Measurements from ENCODE around the gene TNFAIP8L3. TPM values are rescaled to one million over a fixed set of nuclear protein-coding genes. Genes with fewer than 3 reads are reported as not detected.

Gene TNFAIP8L3
- total and polyA plus RNA-seq, 7 experiments from 2014 or later = not detected

DNA sequence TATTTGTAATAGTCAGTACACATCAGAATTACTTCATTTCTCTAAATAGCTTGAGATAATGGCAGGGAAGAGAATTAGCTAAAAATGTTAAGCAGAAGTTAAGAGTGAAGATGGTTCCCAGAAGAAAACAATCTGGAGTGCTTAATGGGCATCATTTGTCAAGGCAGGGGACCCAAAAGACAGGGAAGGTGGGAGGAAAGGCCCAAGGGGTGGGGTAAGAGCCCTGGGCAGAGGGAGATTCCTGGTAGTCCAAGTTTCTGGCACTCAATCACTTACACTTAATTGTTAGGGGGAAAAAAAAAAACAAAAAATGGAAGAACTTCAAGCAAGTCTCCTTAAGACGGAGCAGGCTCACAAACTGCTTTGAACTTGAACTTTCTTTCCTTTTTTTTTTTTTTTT is 28.9 kb downstream of the TNFAIP8L3 start:
- Mint-ChIP-seq H3K27me3 (peaks cover 14 to 29% (median 21%) of the 10 kb centered on the region in 5 donors), H3K4me1 (peaks cover 0 to 6% (median 2%) of the 10 kb centered on the region in 7 donors), H3K36me3 (no peaks in the 10 kb centered on the region), H3K9me3 (no peaks in the 10 kb centered on the region), H3K4me3 (no peak overlapping the region), H3K27ac (no peak overlapping the region)
- H3K27ac ChIP-seq (ENCODE audit: low read depth, low read length) = no peak overlapping the region
- DNase-seq (no peak), ATAC-seq (no peak)
- no peak overlapping the region for H3K4me3 ChIP-seq (ENCODE audit: low read length)
- ChIA-PET POLR2A (no interaction called here), CTCF (no interaction called here)
- no peaks in the 10 kb centered on the region for H3K27me3 ChIP-seq (ENCODE audit: control insufficient read depth in 2 of 2, insufficient read depth in 2 of 2, low read length in 2 of 2)
- no peaks in the 10 kb centered on the region for H3K4me1 ChIP-seq (ENCODE audit: control insufficient read depth in 2 of 2, insufficient read depth in 2 of 2, low read length in 2 of 2)
- no peaks in the 10 kb centered on the region for H3K36me3 ChIP-seq (ENCODE audit: control insufficient read depth in 2 of 3, insufficient read depth in 3 of 3, low read length in 3 of 3)
- intact Hi-C loops (cut with micrococcal nuclease) = no loop called here
- no peaks in the 10 kb centered on the region for H3K9me3 ChIP-seq (ENCODE audit: control insufficient read depth in 2 of 3, low read length in 3 of 3)

DNA sequence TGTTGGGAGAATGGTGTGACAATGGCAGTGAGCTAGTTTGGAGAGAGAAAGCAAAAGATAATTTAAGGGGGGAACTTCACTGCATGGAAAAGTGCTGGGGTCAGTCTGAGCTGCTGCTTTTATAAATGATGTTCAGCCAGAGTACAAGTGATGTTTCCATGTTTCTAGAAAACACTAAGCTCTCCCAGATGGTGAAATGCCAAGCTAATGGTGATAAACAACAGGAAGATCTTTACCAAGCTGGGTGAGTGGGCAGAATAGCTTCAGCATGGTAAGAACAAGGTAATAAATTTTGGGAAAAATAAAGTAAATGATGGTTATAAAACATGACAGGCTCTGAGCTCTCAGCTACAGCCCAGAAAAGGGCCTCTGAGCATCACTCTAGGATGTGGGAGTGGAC is 29.4 kb downstream of the TNFAIP8L3 start:
- no peak overlapping the region for H3K4me3 Mint-ChIP-seq
- H3K4me1 Mint-ChIP-seq = peaks cover 0 to 3% (median 0%) of the 10 kb centered on the region in 7 donors
- no peaks in the 10 kb centered on the region for H3K27me3 ChIP-seq (ENCODE audit: control insufficient read depth in 2 of 2, insufficient read depth in 2 of 2, low read length in 2 of 2)
- H3K36me3 Mint-ChIP-seq = no peaks in the 10 kb centered on the region
- no peak overlapping the region for H3K27ac ChIP-seq (ENCODE audit: low read depth, low read length)
- H3K4me1 ChIP-seq (ENCODE audit: control insufficient read depth in 2 of 2, insufficient read depth in 2 of 2, low read length in 2 of 2) = no peaks in the 10 kb centered on the region
- H3K36me3 ChIP-seq (ENCODE audit: control insufficient read depth in 2 of 3, insufficient read depth in 3 of 3, low read length in 3 of 3) = no peaks in the 10 kb centered on the region
- ATAC-seq (no peak), DNase-seq (no peak)
- CTCF ChIA-PET = no interaction called here
- H3K9me3 ChIP-seq (ENCODE audit: control insufficient read depth in 2 of 3, low read length in 3 of 3) = no peaks in the 10 kb centered on the region
- POLR2A ChIA-PET = no interaction called here
- peaks cover 14 to 31% (median 24%) of the 10 kb centered on the region in 5 donors for H3K27me3 Mint-ChIP-seq
- H3K4me3 ChIP-seq (ENCODE audit: low read length) = no peak overlapping the region
- H3K9me3 Mint-ChIP-seq = no peaks in the 10 kb centered on the region
- intact Hi-C loops (cut with micrococcal nuclease) = no loop called here
- no peak overlapping the region for H3K27ac Mint-ChIP-seq

DNA sequence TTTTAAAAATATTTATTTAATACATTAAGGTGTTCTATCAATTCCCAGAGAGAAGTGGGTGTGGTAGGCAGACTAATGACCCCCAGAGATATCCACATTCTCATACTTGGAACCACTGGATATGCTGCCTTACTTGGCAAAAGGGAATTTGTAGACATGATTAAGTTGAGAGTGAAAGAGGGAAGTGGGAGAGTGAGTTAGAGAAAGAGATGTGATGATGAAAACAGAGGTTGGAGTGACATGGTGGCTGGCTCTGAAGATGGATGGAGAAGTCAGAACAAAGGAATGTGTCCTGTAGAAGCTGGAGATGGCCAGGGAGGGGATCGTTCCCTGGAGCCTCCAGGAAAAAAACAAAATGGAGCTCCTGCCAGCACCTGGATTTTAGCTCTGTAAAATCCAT is 32.0 kb downstream of the TNFAIP8L3 start:
- POLR2A ChIA-PET = no interaction called here
- Histone ChIP-seq H3K27ac (ENCODE audit: low read depth, low read length) (no peak overlapping the region), H3K27me3 (ENCODE audit: control insufficient read depth in 2 of 2, insufficient read depth in 2 of 2, low read length in 2 of 2) (no peaks in the 10 kb centered on the region), H3K4me1 (ENCODE audit: control insufficient read depth in 2 of 2, insufficient read depth in 2 of 2, low read length in 2 of 2) (no peaks in the 10 kb centered on the region), H3K4me3 (ENCODE audit: low read length) (no peak overlapping the region), H3K36me3 (ENCODE audit: control insufficient read depth in 2 of 3, insufficient read depth in 3 of 3, low read length in 3 of 3) (no peaks in the 10 kb centered on the region), H3K9me3 (ENCODE audit: control insufficient read depth in 2 of 3, low read length in 3 of 3) (no peaks in the 10 kb centered on the region)
- intact Hi-C loops (cut with micrococcal nuclease) = no loop called here
- ATAC-seq (no peak), DNase-seq (no peak)
- Mint-ChIP-seq H3K27me3 (peaks cover 20 to 41% (median 26%) of the 10 kb centered on the region in 5 donors), H3K27ac (no peak overlapping the region), H3K4me3 (no peak overlapping the region), H3K36me3 (no peaks in the 10 kb centered on the region), H3K9me3 (no peaks in the 10 kb centered on the region), H3K4me1 (peaks cover 0 to 2% (median 0%) of the 10 kb centered on the region in 7 donors)
- CTCF ChIA-PET = no interaction called here

DNA sequence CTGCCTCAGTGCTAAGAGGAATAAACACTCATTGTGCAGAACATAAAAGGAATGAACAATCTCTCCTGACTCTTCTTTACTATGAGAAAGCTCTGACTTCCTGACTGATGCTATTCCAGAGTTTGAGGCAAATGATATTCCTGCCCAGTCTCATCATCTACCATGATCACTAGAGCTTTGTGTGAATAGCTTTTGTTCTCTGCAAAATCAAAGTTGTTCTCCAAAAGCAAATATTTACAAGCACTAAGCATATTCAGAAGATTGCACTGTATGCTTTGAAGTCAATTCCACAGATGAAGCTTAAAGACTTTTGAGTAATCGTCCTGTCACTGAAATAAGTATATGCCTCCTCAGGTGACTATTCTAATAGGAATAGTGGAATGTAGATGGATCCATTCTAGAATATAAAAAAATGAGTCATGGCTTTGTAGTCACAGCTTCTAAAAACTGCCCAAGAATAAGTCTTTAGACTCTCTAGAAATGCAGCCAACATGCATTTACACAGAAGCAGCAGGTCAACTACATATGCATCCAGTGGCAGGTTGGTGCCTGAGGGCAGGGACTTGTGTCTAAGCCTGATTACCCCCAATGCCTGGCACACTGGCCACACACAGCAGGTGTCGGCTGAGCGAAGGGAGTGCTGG is 34.6 kb downstream of the TNFAIP8L3 start:
- no peak overlapping the region for H3K4me3 ChIP-seq (ENCODE audit: low read length)
- ATAC-seq = no peak
- H3K27me3 ChIP-seq (ENCODE audit: control insufficient read depth in 2 of 2, insufficient read depth in 2 of 2, low read length in 2 of 2) = no peaks in the 10 kb centered on the region
- CTCF ChIA-PET = interaction anchor here (0.7 kb wide), 1 partner anchor 85 kb away, joined by 3 read pairs; no protein-coding TSS in a partner anchor
- H3K27me3 Mint-ChIP-seq = peaks cover 21 to 41% (median 23%) of the 10 kb centered on the region in 5 donors
- no peaks in the 10 kb centered on the region for H3K4me1 ChIP-seq (ENCODE audit: control insufficient read depth in 2 of 2, insufficient read depth in 2 of 2, low read length in 2 of 2)
- no peak overlapping the region for H3K4me3 Mint-ChIP-seq
- intact Hi-C loops (cut with micrococcal nuclease) = no loop called here
- no peaks in the 10 kb centered on the region for H3K4me1 Mint-ChIP-seq
- H3K27ac ChIP-seq (ENCODE audit: low read depth, low read length) = no peak overlapping the region
- no peaks in the 10 kb centered on the region for H3K36me3 ChIP-seq (ENCODE audit: control insufficient read depth in 2 of 3, insufficient read depth in 3 of 3, low read length in 3 of 3)
- H3K27ac Mint-ChIP-seq = no peak overlapping the region
- no peak for DNase-seq
- no peaks in the 10 kb centered on the region for H3K9me3 ChIP-seq (ENCODE audit: control insufficient read depth in 2 of 3, low read length in 3 of 3)
- H3K36me3 Mint-ChIP-seq = no peaks in the 10 kb centered on the region
- POLR2A ChIA-PET = no interaction called here
- no peaks in the 10 kb centered on the region for H3K9me3 Mint-ChIP-seq

DNA sequence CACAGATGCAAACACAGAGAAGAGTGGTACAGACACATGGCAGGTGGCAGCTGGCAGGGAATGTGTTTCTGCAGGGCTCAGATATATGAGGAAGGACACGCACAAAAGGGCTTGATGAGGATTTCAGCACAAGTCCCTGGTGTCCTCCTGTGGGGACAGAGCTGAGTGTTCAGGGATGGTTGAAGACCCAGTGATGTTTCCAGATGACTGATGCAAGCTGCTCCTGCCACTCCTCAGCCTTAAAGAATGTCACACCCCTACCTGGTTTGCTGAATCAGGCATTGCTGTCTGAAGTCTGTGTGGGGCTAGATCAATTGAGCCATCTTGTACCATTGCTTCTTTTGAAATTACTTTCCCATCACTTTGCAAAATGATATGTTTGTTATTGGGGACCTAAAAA is 40.2 kb downstream of the TNFAIP8L3 start:
- DNase-seq = no peak
- ChIA-PET CTCF (interaction anchor here (1.0 kb wide), 1 partner anchor 14 kb away, joined by 3 read pairs; no protein-coding TSS in a partner anchor), POLR2A (no interaction called here)

DNA sequence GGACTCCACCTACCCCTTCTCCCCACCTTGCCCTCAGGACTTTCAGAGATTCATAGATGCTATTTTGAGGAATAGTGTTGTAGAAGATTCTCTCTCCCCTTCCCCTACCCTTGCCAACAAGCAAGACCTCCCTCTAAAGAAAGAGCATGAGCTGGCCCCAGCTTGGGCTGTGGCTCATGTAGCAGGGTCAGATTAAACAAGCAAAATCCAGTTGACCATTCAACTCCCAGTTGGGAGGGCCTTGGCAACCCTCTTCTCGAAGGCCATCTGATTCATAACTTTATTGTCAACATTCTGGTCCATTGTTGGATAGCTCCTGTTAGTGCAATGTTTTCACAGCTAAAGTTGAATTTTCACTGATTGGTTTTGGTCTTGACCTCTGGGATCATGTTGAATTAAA is 41.1 kb downstream of the TNFAIP8L3 start:
- ChIA-PET CTCF (no interaction called here), POLR2A (no interaction called here)
- intact Hi-C loops (cut with micrococcal nuclease) = no loop called here
- Histone ChIP-seq H3K4me1 (ENCODE audit: control insufficient read depth in 2 of 2, insufficient read depth in 2 of 2, low read length in 2 of 2) (no peaks in the 10 kb centered on the region), H3K27me3 (ENCODE audit: control insufficient read depth in 2 of 2, insufficient read depth in 2 of 2, low read length in 2 of 2) (no peaks in the 10 kb centered on the region), H3K36me3 (ENCODE audit: control insufficient read depth in 2 of 3, insufficient read depth in 3 of 3, low read length in 3 of 3) (no peaks in the 10 kb centered on the region), H3K9me3 (ENCODE audit: control insufficient read depth in 2 of 3, low read length in 3 of 3) (no peaks in the 10 kb centered on the region), H3K27ac (ENCODE audit: low read depth, low read length) (no peak overlapping the region), H3K4me3 (ENCODE audit: low read length) (no peak overlapping the region)
- DNase-seq (no peak), ATAC-seq (no peak)
- Mint-ChIP-seq H3K4me3 (no peak overlapping the region), H3K27ac (no peak overlapping the region), H3K36me3 (no peaks in the 10 kb centered on the region), H3K27me3 (peaks cover 12 to 37% (median 21%) of the 10 kb centered on the region in 5 donors), H3K9me3 (peaks cover 0 to 2% (median 0%) of the 10 kb centered on the region in 11 donors), H3K4me1 (peaks cover 0 to 5% (median 0%) of the 10 kb centered on the region in 7 donors)

More for the DNA sequence above, 40.2 kb downstream of the TNFAIP8L3 start:
- H3K27ac ChIP-seq (ENCODE audit: low read depth, low read length) = no peak overlapping the region
- no peaks in the 10 kb centered on the region for H3K36me3 ChIP-seq (ENCODE audit: control insufficient read depth in 2 of 3, insufficient read depth in 3 of 3, low read length in 3 of 3)
- Mint-ChIP-seq H3K4me3 (no peak overlapping the region), H3K27me3 (peaks cover 14 to 39% (median 23%) of the 10 kb centered on the region in 5 donors), H3K9me3 (peaks cover 0 to 2% (median 0%) of the 10 kb centered on the region in 11 donors), H3K4me1 (no peaks in the 10 kb centered on the region), H3K36me3 (no peaks in the 10 kb centered on the region), H3K27ac (no peak overlapping the region)
- intact Hi-C loops (cut with micrococcal nuclease) = no loop called here
- H3K4me1 ChIP-seq (ENCODE audit: control insufficient read depth in 2 of 2, insufficient read depth in 2 of 2, low read length in 2 of 2) = no peaks in the 10 kb centered on the region
- H3K27me3 ChIP-seq (ENCODE audit: control insufficient read depth in 2 of 2, insufficient read depth in 2 of 2, low read length in 2 of 2) = no peaks in the 10 kb centered on the region
- H3K4me3 ChIP-seq (ENCODE audit: low read length) = no peak overlapping the region
- H3K9me3 ChIP-seq (ENCODE audit: control insufficient read depth in 2 of 3, low read length in 3 of 3) = no peaks in the 10 kb centered on the region
- no peak for ATAC-seq

DNA sequence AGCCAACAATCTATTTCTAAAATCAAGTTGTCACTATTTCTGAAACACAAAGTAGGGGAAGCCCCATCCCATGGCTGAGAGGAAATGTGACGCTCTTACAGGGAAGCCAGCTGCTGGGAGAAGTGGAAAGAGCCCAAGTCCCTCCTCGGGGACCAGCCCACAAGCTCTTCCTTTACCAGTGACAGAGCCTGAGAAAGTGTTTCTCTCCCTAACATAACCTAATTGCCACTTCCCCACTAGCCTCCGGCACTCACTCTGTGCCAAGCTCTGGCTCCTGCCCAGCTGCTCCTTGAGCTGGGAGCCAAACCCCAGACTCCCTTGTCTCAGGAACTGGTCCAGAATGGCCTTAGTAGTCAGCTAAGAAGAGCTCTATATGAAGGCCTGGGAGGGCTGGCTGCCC is 42.9 kb downstream of the TNFAIP8L3 start:
- H3K27me3 ChIP-seq (ENCODE audit: control insufficient read depth in 2 of 2, insufficient read depth in 2 of 2, low read length in 2 of 2) = no peaks in the 10 kb centered on the region
- peaks cover 0 to 2% (median 0%) of the 10 kb centered on the region in 11 donors for H3K9me3 Mint-ChIP-seq
- no peaks in the 10 kb centered on the region for H3K36me3 Mint-ChIP-seq
- H3K4me3 ChIP-seq (ENCODE audit: low read length) = no peak overlapping the region
- no peaks in the 10 kb centered on the region for H3K36me3 ChIP-seq (ENCODE audit: control insufficient read depth in 2 of 3, insufficient read depth in 3 of 3, low read length in 3 of 3)
- intact Hi-C loops (cut with micrococcal nuclease) = no loop called here
- ChIA-PET CTCF (no interaction called here), POLR2A (no interaction called here)
- DNase-seq = no peak
- H3K27ac ChIP-seq (ENCODE audit: low read depth, low read length) = no peak overlapping the region
- H3K4me3 Mint-ChIP-seq = no peak overlapping the region
- ATAC-seq = no peak
- no peaks in the 10 kb centered on the region for H3K9me3 ChIP-seq (ENCODE audit: control insufficient read depth in 2 of 3, low read length in 3 of 3)
- H3K27ac Mint-ChIP-seq = no peak overlapping the region
- H3K4me1 Mint-ChIP-seq = peaks cover 0 to 5% (median 0%) of the 10 kb centered on the region in 7 donors
- H3K4me1 ChIP-seq (ENCODE audit: control insufficient read depth in 2 of 2, insufficient read depth in 2 of 2, low read length in 2 of 2) = no peaks in the 10 kb centered on the region
- H3K27me3 Mint-ChIP-seq = peaks cover 9 to 25% (median 19%) of the 10 kb centered on the region in 5 donors
